Activated T-cell treated with anti-CD3 and anti-CD28 coated beads, Interleukin-2, amount 50 U/mL, for 24 hours (primary cell): Measurements from ENCODE around the gene ZDHHC3.

Experiments used
- DNase-seq: peaks from one replicate; pipeline ENCODE4 v3.0.0-alpha.2; 2020
- H3K27ac Mint-ChIP-seq: 2 replicates; pipeline ENCODE4 v1.8.0; 2020; ENCODE audit warnings: mild to moderate bottlenecking, mixed read lengths
- H3K27me3 Mint-ChIP-seq: 2 replicates; pipeline ENCODE4 v1.8.0; 2020; ENCODE audit warnings: mixed read lengths
- H3K36me3 Mint-ChIP-seq: 2 replicates; pipeline ENCODE4 v1.8.0; 2020; ENCODE audit warnings: low read depth, mixed read lengths
- H3K4me1 Mint-ChIP-seq: 2 replicates; pipeline ENCODE4 v1.8.0; 2020; ENCODE audit warnings: low read depth, mixed read lengths
- H3K4me3 Mint-ChIP-seq: 2 replicates; pipeline ENCODE4 v1.8.0; 2020; ENCODE audit warnings: mild to moderate bottlenecking, moderate library complexity, mixed read lengths
- H3K9me3 Mint-ChIP-seq: 2 replicates; pipeline ENCODE4 v1.8.0; 2020; ENCODE audit warnings: mixed read lengths

The ZDHHC3 gene

GRCh38 chr3:44976002-44976815 lies at the start of gene ZDHHC3, which contains the start of gene EXOSC7:
TSS of gene ZDHHC3 (minus strand) at chr3:44976174. CDS start at chr3:44959436, 16,738 bp downstream.
TSS of gene EXOSC7 (plus strand) at chr3:44976244. CDS start at chr3:44976278, 34 bp downstream.
- Mint-ChIP-seq H3K9me3 (no peaks in the 10 kb centered on the region), H3K4me1 (peaks cover 65% of the 10 kb centered on the region), H3K36me3 (peaks cover 60% of the 10 kb centered on the region), H3K4me3 (peak within 1 kb of the TSS; percentile 98), H3K27me3 (no peaks in the 10 kb centered on the region), H3K27ac (peak within 1 kb of the TSS; percentile 96)
- DNase-seq: peak; percentile 88

GRCh38 chr3:45024542-45025255 lies 48.7 kb upstream of the ZDHHC3 start:
- Mint-ChIP-seq H3K27me3 (peaks cover 1% of the 10 kb centered on the region), H3K27ac (no peak overlapping the region), H3K4me1 (peaks cover 13% of the 10 kb centered on the region)

GRCh38 chr3:45023675-45024074 lies 47.7 kb upstream of the ZDHHC3 start:
- Mint-ChIP-seq H3K27ac (peak overlapping the region; percentile 13), H3K27me3 (no peaks in the 10 kb centered on the region), H3K4me1 (peaks cover 13% of the 10 kb centered on the region), H3K9me3 (no peaks in the 10 kb centered on the region), H3K4me3 (no peak overlapping the region), H3K36me3 (no peaks in the 10 kb centered on the region)
- no peak for DNase-seq

More at GRCh38 chr3:45024542-45025255, 48.7 kb upstream of the ZDHHC3 start:
- H3K36me3 Mint-ChIP-seq: no peaks in the 10 kb centered on the region
- H3K4me3 Mint-ChIP-seq: no peak overlapping the region
- no peak for DNase-seq
- no peaks in the 10 kb centered on the region for H3K9me3 Mint-ChIP-seq

- Mint-ChIP-seq H3K36me3 (peaks cover 9% of the 10 kb centered on the region), H3K4me1 (peaks cover 13% of the 10 kb centered on the region), H3K27ac (no peak overlapping the region), H3K4me3 (no peak overlapping the region), H3K27me3 (no peaks in the 10 kb centered on the region), H3K9me3 (no peaks in the 10 kb centered on the region)
- DNase-seq: no peak
Measured at GRCh38 chr3:45021524-45022297, 45.7 kb upstream of the ZDHHC3 start.

- Mint-ChIP-seq H3K9me3 (no peaks in the 10 kb centered on the region), H3K27ac (no peak overlapping the region), H3K4me3 (no peak overlapping the region), H3K36me3 (peaks cover 16% of the 10 kb centered on the region), H3K27me3 (no peaks in the 10 kb centered on the region), H3K4me1 (peaks cover 13% of the 10 kb centered on the region)
- no peak for DNase-seq
Measured at GRCh38 chr3:45020534-45020933, 44.6 kb upstream of the ZDHHC3 start.

- Mint-ChIP-seq H3K27ac (peak overlapping the region; percentile 16), H3K4me3 (no peak overlapping the region), H3K9me3 (no peaks in the 10 kb centered on the region), H3K27me3 (no peaks in the 10 kb centered on the region), H3K4me1 (peaks cover 13% of the 10 kb centered on the region), H3K36me3 (peaks cover 39% of the 10 kb centered on the region)
- no peak for DNase-seq
Measured at GRCh38 chr3:45017821-45018220, 41.8 kb upstream of the ZDHHC3 start.

- H3K36me3 Mint-ChIP-seq: peaks cover 49% of the 10 kb centered on the region
- H3K27ac Mint-ChIP-seq: peak overlapping the region; percentile 19
- no peak overlapping the region for H3K4me3 Mint-ChIP-seq
- DNase-seq: no peak
- no peaks in the 10 kb centered on the region for H3K27me3 Mint-ChIP-seq
- H3K4me1 Mint-ChIP-seq: peaks cover 13% of the 10 kb centered on the region
- H3K9me3 Mint-ChIP-seq: no peaks in the 10 kb centered on the region
Measured at GRCh38 chr3:45016916-45017315, 40.9 kb upstream of the ZDHHC3 start.

GRCh38 chr3:45012577-45012976 lies 36.6 kb upstream of the ZDHHC3 start:
- Mint-ChIP-seq H3K27me3 (no peaks in the 10 kb centered on the region), H3K9me3 (no peaks in the 10 kb centered on the region), H3K4me3 (no peak overlapping the region), H3K27ac (no peak overlapping the region), H3K4me1 (peaks cover 3% of the 10 kb centered on the region), H3K36me3 (peaks cover 85% of the 10 kb centered on the region)
- no peak for DNase-seq

GRCh38 chr3:45011756-45012508 lies 36.0 kb upstream of the ZDHHC3 start:
- Mint-ChIP-seq H3K36me3 (peaks cover 90% of the 10 kb centered on the region), H3K27me3 (no peaks in the 10 kb centered on the region), H3K9me3 (no peaks in the 10 kb centered on the region), H3K4me1 (peaks cover 5% of the 10 kb centered on the region), H3K4me3 (no peak overlapping the region), H3K27ac (peak overlapping the region; percentile 7)
- DNase-seq: no peak

GRCh38 chr3:45010811-45011333 lies 34.9 kb upstream of the ZDHHC3 start:
- no peak for DNase-seq
- Mint-ChIP-seq H3K4me3 (no peak overlapping the region), H3K36me3 (peaks cover 87% of the 10 kb centered on the region), H3K27me3 (no peaks in the 10 kb centered on the region), H3K9me3 (no peaks in the 10 kb centered on the region), H3K27ac (no peak overlapping the region), H3K4me1 (peaks cover 7% of the 10 kb centered on the region)

GRCh38 chr3:45009868-45010267 lies 33.9 kb upstream of the ZDHHC3 start:
- DNase-seq: no peak
- no peaks in the 10 kb centered on the region for H3K27me3 Mint-ChIP-seq
- H3K27ac Mint-ChIP-seq: no peak overlapping the region
- peaks cover under 1% of the 10 kb centered on the region for H3K9me3 Mint-ChIP-seq
- H3K4me3 Mint-ChIP-seq: no peak overlapping the region
- H3K36me3 Mint-ChIP-seq: peaks cover 89% of the 10 kb centered on the region
- H3K4me1 Mint-ChIP-seq: peaks cover 17% of the 10 kb centered on the region

- Mint-ChIP-seq H3K9me3 (peaks cover 3% of the 10 kb centered on the region), H3K27me3 (no peaks in the 10 kb centered on the region), H3K4me3 (no peak overlapping the region), H3K36me3 (peaks cover 90% of the 10 kb centered on the region), H3K27ac (no peak overlapping the region), H3K4me1 (peaks cover 20% of the 10 kb centered on the region)
- no peak for DNase-seq
Measured at GRCh38 chr3:45008117-45008516, 32.1 kb upstream of the ZDHHC3 start.

- DNase-seq: no peak
- Mint-ChIP-seq H3K27ac (peak overlapping the region; percentile 6), H3K4me1 (peaks cover 20% of the 10 kb centered on the region), H3K27me3 (no peaks in the 10 kb centered on the region), H3K9me3 (peaks cover 3% of the 10 kb centered on the region), H3K36me3 (peaks cover 90% of the 10 kb centered on the region), H3K4me3 (no peak overlapping the region)
Measured at GRCh38 chr3:45007091-45007490, 31.1 kb upstream of the ZDHHC3 start.

- H3K4me3 Mint-ChIP-seq: no peak overlapping the region
Measured at GRCh38 chr3:45003859-45004258, 27.9 kb upstream of the ZDHHC3 start.

More at GRCh38 chr3:45003859-45004258, 27.9 kb upstream of the ZDHHC3 start:
- no peaks in the 10 kb centered on the region for H3K27me3 Mint-ChIP-seq
- H3K4me1 Mint-ChIP-seq: peaks cover 20% of the 10 kb centered on the region
- peaks cover 3% of the 10 kb centered on the region for H3K9me3 Mint-ChIP-seq
- no peak overlapping the region for H3K27ac Mint-ChIP-seq
- H3K36me3 Mint-ChIP-seq: peaks cover 89% of the 10 kb centered on the region
- DNase-seq: no peak
